Measurements from ENCODE around the gene EIF3D. TPM values are rescaled to one million over a fixed set of nuclear protein-coding genes. Genes with fewer than 3 reads are reported as not detected.

Gene EIF3D
- polyA plus RNA-seq, 3 donors, result 102 to 244 (median 122) TPM

- Mint-ChIP-seq H3K4me3 (no peak overlapping the region), H3K36me3 (peaks cover 64 to 74% of the 10 kb centered on the region in 2 donors), H3K27me3 (ENCODE audit: low read depth in 3 of 3) (no peaks in the 10 kb centered on the region), H3K27ac (no peak overlapping the region), H3K9me3 (no peaks in the 10 kb centered on the region), H3K4me1 (peaks cover 18% of the 10 kb centered on the region)
- H3K27me3 ChIP-seq (ENCODE audit: control insufficient read depth in 2 of 2, insufficient read depth in 2 of 2, low read length in 2 of 2), result no peaks in the 10 kb centered on the region
- peaks cover 67 to 72% of the 10 kb centered on the region in 2 donors for H3K36me3 ChIP-seq (replicated peaks in 1 of 2; ENCODE audit: control insufficient read depth in 1 of 2, insufficient read depth in 2 of 2, low read length in 2 of 2)
- no peak for TF ChIP-seq CTCF (IDR thresholded peaks at IDR 0.05)
- no peaks in the 10 kb centered on the region for H3K9me3 ChIP-seq (replicated peaks in 1 of 2; ENCODE audit: control insufficient read depth in 1 of 2, insufficient read depth in 1 of 2, low read length in 2 of 2)
- no peak overlapping the region for H3K4me3 ChIP-seq (replicated peaks in 1 of 3; ENCODE audit: low read depth in 2 of 3, low read length in 3 of 3)
- intact Hi-C loops (cut with micrococcal nuclease), result no loop called here
- H3K79me2 ChIP-seq (ENCODE audit: insufficient read depth, low read length), result peaks cover 3% of the 10 kb centered on the region
- H3K27ac ChIP-seq (ENCODE audit: low read depth in 1 of 2, low read length in 2 of 2), result no peak overlapping the region
- no peak overlapping the region for H3K4me2 ChIP-seq (replicated peaks; ENCODE audit: extremely low read depth, low read length, poor library complexity, severe bottlenecking)
- no peak for DNase-seq
- H3K9ac ChIP-seq (ENCODE audit: insufficient read depth, low read length, poor library complexity, severe bottlenecking), result no peak overlapping the region
- WGBS (ENCODE audit: insufficient coverage), result 98% methylated on average over 8 of the region's 8 CpGs
- no peak overlapping the region for H2AFZ ChIP-seq (ENCODE audit: insufficient read depth, low read depth, low read length, poor library complexity, severe bottlenecking)
- peaks cover 17 to 19% of the 10 kb centered on the region in 2 donors for H3K4me1 ChIP-seq (ENCODE audit: control insufficient read depth in 1 of 2, insufficient read depth in 2 of 2, low read length in 2 of 2)
- peaks cover 37% of the 10 kb centered on the region for H4K20me1 ChIP-seq (ENCODE audit: insufficient read depth, low read length)
Observed at GRCh38 chr22:36512333-36512732, 16.6 kb downstream of the EIF3D start.

DNA sequence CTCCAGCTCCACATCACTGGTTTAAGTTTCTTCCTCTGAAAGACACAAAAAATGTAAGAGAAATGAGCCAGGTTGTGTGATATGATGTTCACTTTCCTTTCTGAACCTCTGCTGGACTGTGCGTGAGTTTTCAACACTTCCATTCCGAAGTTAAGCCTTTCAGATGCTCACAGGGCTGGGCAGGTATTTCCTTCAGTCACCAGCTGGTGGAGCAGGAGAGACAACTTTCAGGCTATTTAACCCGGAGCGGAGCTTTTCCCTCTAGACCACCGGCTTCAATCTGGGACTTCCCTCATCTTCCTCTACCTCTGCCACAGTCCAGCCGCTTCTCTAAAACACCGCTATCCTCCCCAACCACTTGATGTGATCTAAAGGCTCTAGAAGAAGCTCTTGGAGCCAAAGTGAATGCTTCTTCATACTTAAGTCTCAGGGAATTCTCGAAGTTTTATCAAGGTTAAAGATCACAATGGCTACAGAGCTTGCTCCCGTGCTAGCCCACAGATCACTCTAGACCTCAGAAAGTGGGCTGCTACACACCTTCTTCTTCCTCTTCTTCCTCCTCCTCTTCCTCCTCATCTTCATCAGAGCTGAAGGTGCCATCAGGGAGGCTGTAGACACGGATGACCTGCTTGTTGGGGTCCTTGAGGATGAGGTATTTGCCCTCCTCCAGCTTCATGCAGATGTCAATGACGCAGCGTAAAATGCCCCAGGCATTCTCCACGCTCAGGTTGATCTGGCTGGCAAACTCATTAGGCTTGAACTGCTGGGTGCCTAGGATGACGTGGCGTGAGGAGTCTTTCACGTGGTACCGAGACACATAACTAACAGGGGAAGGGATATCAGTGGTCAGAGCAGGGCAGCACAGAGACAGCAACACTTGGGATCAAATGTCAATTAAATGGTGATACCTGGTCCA lies 17.7 kb downstream of the EIF3D start:
- Histone ChIP-seq H3K79me2 (ENCODE audit: insufficient read depth, low read length) (no peaks in the 10 kb centered on the region), H3K4me1 (ENCODE audit: control insufficient read depth in 1 of 2, insufficient read depth in 2 of 2, low read length in 2 of 2) (peaks cover 26 to 30% of the 10 kb centered on the region in 2 donors), H2AFZ (ENCODE audit: insufficient read depth, low read depth, low read length, poor library complexity, severe bottlenecking) (no peak overlapping the region), H3K27me3 (ENCODE audit: control insufficient read depth in 2 of 2, insufficient read depth in 2 of 2, low read length in 2 of 2) (no peaks in the 10 kb centered on the region), H3K4me2 (replicated peaks; ENCODE audit: extremely low read depth, low read length, poor library complexity, severe bottlenecking) (no peak overlapping the region), H3K4me3 (replicated peaks in 1 of 3; ENCODE audit: low read depth in 2 of 3, low read length in 3 of 3) (no peak overlapping the region), H3K27ac (ENCODE audit: low read depth in 1 of 2, low read length in 2 of 2) (peak overlapping the region in 1 of 2 donors; percentile 27), H4K20me1 (ENCODE audit: insufficient read depth, low read length) (peaks cover 27% of the 10 kb centered on the region), H3K9me3 (replicated peaks in 1 of 2; ENCODE audit: control insufficient read depth in 1 of 2, insufficient read depth in 1 of 2, low read length in 2 of 2) (no peaks in the 10 kb centered on the region), H3K36me3 (replicated peaks in 1 of 2; ENCODE audit: control insufficient read depth in 1 of 2, insufficient read depth in 2 of 2, low read length in 2 of 2) (peaks cover 56 to 61% of the 10 kb centered on the region in 2 donors), H3K9ac (ENCODE audit: insufficient read depth, low read length, poor library complexity, severe bottlenecking) (no peak overlapping the region)
- Mint-ChIP-seq H3K4me3 (no peak overlapping the region), H3K9me3 (no peaks in the 10 kb centered on the region), H3K27ac (peak overlapping the region in 5 of 7 donors; percentile 16 to 83 (median 51)), H3K27me3 (ENCODE audit: low read depth in 3 of 3) (no peaks in the 10 kb centered on the region), H3K4me1 (peaks cover 21% of the 10 kb centered on the region), H3K36me3 (peaks cover 53 to 63% of the 10 kb centered on the region in 2 donors)
- peak; percentile 69 for TF ChIP-seq CTCF (IDR thresholded peaks at IDR 0.05)
- intact Hi-C loops (cut with micrococcal nuclease), result no loop called here
- peak in 2 of 3 donors; percentile 24 to 41 for DNase-seq
- 71% methylated on average over 14 of the region's 17 CpGs for WGBS (ENCODE audit: insufficient coverage)

Measured in CD14-positive monocyte (primary cell).